IMR-90 (cell line): Measurements from ENCODE around the gene SLC26A8. TPM values are rescaled to one million over a fixed set of nuclear protein-coding genes. Genes with fewer than 3 reads are reported as not detected.

Experiments used
- ATAC-seq: fragments of 200-7000 bp; cut with Tn5 transposase; 2 replicates; pipeline ENCODE4 v1.9.1; 2020; ENCODE audit warnings: low read depth, mild to moderate bottlenecking, moderate library complexity
- BruUV-seq: library from RNA; stranded (reverse); fragments of 400-500 nt; replicated peaks from 2 replicates; lab custom pipeline; 2021; lab: Mats Ljungman, UMichigan
- CTCF ChIA-PET: fragments of 300-600 bp; formaldehyde crosslinking; extraction: SDS; loops from one replicate; lab custom pipeline; 2021; ENCODE audit warnings: antibody characterized with exemption; lab: Yijun Ruan, JAX
- POLR2A ChIA-PET: fragments of 300-600 bp; sonication (Branson Sonifier 250); formaldehyde crosslinking; loops from one replicate; lab custom pipeline; 2022; ENCODE audit warnings: antibody characterized with exemption; ENCODE audit not compliant: unreplicated experiment; lab: Charles Lee
- DNase-seq: peaks from one replicate; pipeline ENCODE4 v3.0.0; 2013
- H2AFZ ChIP-seq: replicated peaks from 2 replicates; pipeline ENCODE3; 2013; ENCODE audit warnings: low read length, mild to moderate bottlenecking; ENCODE audit not compliant: poor library complexity
- H2AK5ac ChIP-seq: 2 replicates; pipeline ENCODE4 v1.6.1; 2013; ENCODE audit warnings: low read depth, low read length, inconsistent platforms
- H2AK9ac ChIP-seq: replicated peaks from 2 replicates; pipeline ENCODE3; 2013; ENCODE audit warnings: mild to moderate bottlenecking, low read depth, low read length, moderate library complexity; ENCODE audit not compliant: poor library complexity
- H2BK120ac ChIP-seq: 2 replicates; pipeline ENCODE4 v1.6.1; 2013; ENCODE audit warnings: low read depth, low read length, inconsistent platforms
- H2BK15ac ChIP-seq: 3 replicates; pipeline ENCODE4 v1.6.1; 2013; ENCODE audit warnings: low read depth, low read length, inconsistent platforms
- H2BK20ac ChIP-seq: 2 replicates; pipeline ENCODE4 v1.6.1; 2013; ENCODE audit warnings: low read depth, mild to moderate bottlenecking, inconsistent platforms, low read length, moderate library complexity
- H2BK5ac ChIP-seq: 2 replicates; pipeline ENCODE4 v1.6.1; 2013; ENCODE audit warnings: mild to moderate bottlenecking, low read depth, low read length, inconsistent platforms; ENCODE audit not compliant: poor library complexity, severe bottlenecking
- H3K14ac ChIP-seq: replicated peaks from 2 replicates; pipeline ENCODE4 v1.6.1; 2013; ENCODE audit warnings: low read depth, low read length, inconsistent platforms
- H3K18ac ChIP-seq: 2 replicates; pipeline ENCODE4 v1.6.1; 2013; ENCODE audit warnings: low read depth, low read length, control low read depth
- H3K23ac ChIP-seq: 2 replicates; pipeline ENCODE4 v1.6.1; 2013; ENCODE audit warnings: low read depth, low read length, inconsistent platforms
- H3K27ac ChIP-seq: 2 replicates; pipeline ENCODE4 v1.5.1; 2013; ENCODE audit warnings: mild to moderate bottlenecking, control low read depth, low read length; ENCODE audit not compliant: insufficient read depth
- H3K27me3 ChIP-seq: 2 replicates; pipeline ENCODE4 v1.6.1; 2013; ENCODE audit warnings: low read length; ENCODE audit not compliant: control insufficient read depth, insufficient read depth
- H3K36me3 ChIP-seq: 2 replicates; pipeline ENCODE4 v1.6.1; 2013; ENCODE audit warnings: low read length, mixed read lengths; ENCODE audit not compliant: control insufficient read depth, insufficient read depth
- H3K4ac ChIP-seq: 2 replicates; pipeline ENCODE4 v1.6.1; 2013; ENCODE audit warnings: low read depth, low read length, inconsistent platforms
- H3K4me1 ChIP-seq: 2 replicates; pipeline ENCODE4 v1.6.1; 2013; ENCODE audit warnings: low read length, mixed read lengths; ENCODE audit not compliant: control insufficient read depth, insufficient read depth
- H3K4me2 ChIP-seq: 2 replicates; pipeline ENCODE4 v1.6.1; 2013; ENCODE audit warnings: low read depth, mild to moderate bottlenecking, control low read depth, low read length, moderate library complexity
- H3K4me3 ChIP-seq: 2 replicates; pipeline ENCODE4 v1.5.1; 2013; ENCODE audit warnings: low read depth, mild to moderate bottlenecking, control low read depth, low read length, moderate library complexity; ENCODE audit not compliant: insufficient read depth
- H3K56ac ChIP-seq: 2 replicates; pipeline ENCODE4 v1.6.1; 2013; ENCODE audit warnings: low read length, inconsistent platforms; ENCODE audit not compliant: insufficient read depth; ENCODE audit errors: extremely low read depth
- H3K79me1 ChIP-seq, 2 experiments: 2 replicates each; pipeline ENCODE4 v1.6.1; 2013; ENCODE audit warnings: low read length in 2 of 2, inconsistent platforms in 1 of 2, low read depth in 1 of 2
- H3K9ac ChIP-seq: 2 replicates; pipeline ENCODE4 v1.6.1; 2013; ENCODE audit warnings: low read depth, low read length, control low read depth
- H3K9me1 ChIP-seq: 2 replicates; pipeline ENCODE4 v1.6.1; 2013; ENCODE audit warnings: low read length, inconsistent platforms; ENCODE audit not compliant: insufficient read depth
- H3K9me3 ChIP-seq: 2 replicates; pipeline ENCODE4 v1.6.1; 2013; ENCODE audit warnings: low read length; ENCODE audit not compliant: control insufficient read depth, insufficient read depth
- H4K20me1 ChIP-seq: 2 replicates; pipeline ENCODE4 v1.6.1; 2013; ENCODE audit warnings: low read length, inconsistent platforms; ENCODE audit not compliant: insufficient read depth
- H4K5ac ChIP-seq: 2 replicates; pipeline ENCODE4 v1.6.1; 2013; ENCODE audit warnings: mild to moderate bottlenecking, low read depth, low read length, control low read depth
- H4K8ac ChIP-seq, 2 experiments: 2 replicates each; pipeline ENCODE4 v1.6.1; 2013; ENCODE audit warnings: low read depth in 2 of 2, low read length in 2 of 2, control low read depth in 1 of 2, inconsistent platforms in 1 of 2
- H4K91ac ChIP-seq: 2 replicates; pipeline ENCODE4 v1.6.1; 2013; ENCODE audit warnings: low read depth, low read length, inconsistent platforms; ENCODE audit not compliant: insufficient read depth
- BHLHE40 ChIP-seq: fragments of 150-350 bp; IDR thresholded peaks from 2 replicates; pipeline ENCODE4 v1.6.1; 2016; ENCODE audit warnings: mild to moderate bottlenecking, low read depth, low read length
- CEBPB ChIP-seq: IDR thresholded peaks from 2 replicates; pipeline ENCODE4 v1.6.1; 2012; ENCODE audit warnings: low read depth, low read length, improper control_type of control experiment
- FOS ChIP-seq: fragments of 150-350 bp; IDR thresholded peaks from 2 replicates; pipeline ENCODE4 v1.6.1; 2016; ENCODE audit warnings: low read depth, low read length
- MAFK ChIP-seq: IDR thresholded peaks from 2 replicates; pipeline ENCODE4 v1.6.1; 2012; ENCODE audit warnings: low read depth, low read length, improper control_type of control experiment
- WGBS, 2 experiments: methylation state at CpG; one replicate each; pipeline versions ENCODE4 v1.1.5 to v1.1.7; 2013; ENCODE audit warnings: missing lambda C conversion rate in 2 of 2; ENCODE audit not compliant: insufficient read length in 1 of 2; ENCODE audit errors: extremely low coverage in 2 of 2; 5-methylcytosine and 5-hydroxymethylcytosine counted together
- dilution Hi-C: fragments of 300-500 bp; cut with HindIII; formaldehyde crosslinking; loops from one replicate; pipeline ENCODE4 v1.14.3; 2018; ENCODE audit warnings: low sequenced_read_pairs; ENCODE audit not compliant: unreplicated experiment
- in situ Hi-C: fragments of 300-500 bp; cut with MboI; formaldehyde crosslinking; loops from 3 replicates; pipeline ENCODE4 v1.14.3; 2019; ENCODE audit warnings: low sequenced_read_pairs, inconsistent platforms, mixed read lengths
- intact Hi-C: fragments of 100-400 bp; cut with micrococcal nuclease; formaldehyde crosslinking; loops from 2 replicates; pipeline ENCODE4 v1.10.0; 2022
- polyA plus RNA-seq, 3 experiments: library from polyadenylated mRNA; depleted of rRNA; stranded (reverse); fragments of >200 nt; gene quantifications; 2 replicates each; pipeline ENCODE4 v1.2.3, GENCODE V29; 2012; ENCODE audit warnings: low replicate concordance in 1 of 3
- total RNA-seq: library from RNA; depleted of rRNA; stranded (reverse); fragments of >200 nt; gene quantifications from 2 replicates; pipeline ENCODE4 v1.2.3, GENCODE V29; 2012; rRNA removed
- TF ChIP-seq, protein P1 (sequence below): fragments of 150-350 bp; IDR thresholded peaks from 2 replicates; pipeline ENCODE4 v1.6.1; 2017; ENCODE audit warnings: mild to moderate bottlenecking, antibody characterized with exemption, low read length, low read depth

SLC26A8 gene
- total and polyA plus RNA-seq, 2 of the 4 experiments (the other 2 are of a cell fraction), result 0.07 TPM; not detected in 1

DNA sequence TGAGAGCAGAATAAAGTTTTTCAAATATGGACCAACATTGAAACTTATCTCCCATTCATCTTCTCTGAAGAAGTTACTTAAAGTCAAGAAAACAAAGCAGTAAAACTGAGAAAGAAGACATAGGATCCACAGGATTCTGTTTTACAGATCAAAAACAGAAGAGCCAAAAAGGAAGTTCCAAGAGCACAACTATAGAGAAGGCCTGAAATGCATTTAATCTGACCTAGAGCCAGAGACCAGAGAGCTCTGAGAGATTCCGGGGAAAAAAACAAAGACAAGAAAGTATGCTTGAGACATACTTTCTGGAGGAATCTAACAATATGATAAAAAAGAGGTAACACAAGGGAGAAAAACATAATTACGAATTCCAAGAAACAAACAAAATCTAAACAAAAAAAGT lies 129.7 kb downstream of the SLC26A8 start:
- no peak overlapping the region for H3K23ac ChIP-seq
- no peak overlapping the region for H2BK20ac ChIP-seq
- no peak overlapping the region for H2BK15ac ChIP-seq
- H2AK9ac ChIP-seq, result no peak overlapping the region
- H3K9me1 ChIP-seq, result no peaks in the 10 kb centered on the region
- H4K8ac ChIP-seq, result no peak overlapping the region
- no peak overlapping the region for H2AFZ ChIP-seq
- no peak overlapping the region for H4K91ac ChIP-seq
- no peak overlapping the region for H3K18ac ChIP-seq
- no peaks in the 10 kb centered on the region for H3K4me1 ChIP-seq
- no peak overlapping the region for H3K4me3 ChIP-seq
- DNase-seq (no peak), ATAC-seq (no peak)
- POLR2A ChIA-PET, result no interaction called here
- no peak overlapping the region for H3K27ac ChIP-seq
- H3K9ac ChIP-seq, result no peak overlapping the region
- in situ Hi-C loops, result no loop called here
- H3K56ac ChIP-seq, result no peak overlapping the region
- no peak overlapping the region for H3K4ac ChIP-seq
- H2AK5ac ChIP-seq, result no peak overlapping the region
- H3K9me3 ChIP-seq, result no peaks in the 10 kb centered on the region
- no peaks in the 10 kb centered on the region for H3K27me3 ChIP-seq
- dilution Hi-C loops, result no loop called here
- intact Hi-C loops, result no loop called here
- H2BK5ac ChIP-seq, result no peak overlapping the region
- TF ChIP-seq CEBPB (no peak), FOS (no peak), BHLHE40 (no peak), MAFK (no peak)
- TF ChIP-seq, protein P1, sequence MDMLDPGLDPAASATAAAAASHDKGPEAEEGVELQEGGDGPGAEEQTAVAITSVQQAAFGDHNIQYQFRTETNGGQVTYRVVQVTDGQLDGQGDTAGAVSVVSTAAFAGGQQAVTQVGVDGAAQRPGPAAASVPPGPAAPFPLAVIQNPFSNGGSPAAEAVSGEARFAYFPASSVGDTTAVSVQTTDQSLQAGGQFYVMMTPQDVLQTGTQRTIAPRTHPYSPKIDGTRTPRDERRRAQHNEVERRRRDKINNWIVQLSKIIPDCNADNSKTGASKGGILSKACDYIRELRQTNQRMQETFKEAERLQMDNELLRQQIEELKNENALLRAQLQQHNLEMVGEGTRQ, result no peak
- no peak overlapping the region for H3K4me2 ChIP-seq
- H2BK120ac ChIP-seq, result no peak overlapping the region
- H3K36me3 ChIP-seq, result no peaks in the 10 kb centered on the region; the same call in 1 of the 2 replicates
- no peak overlapping the region for H3K14ac ChIP-seq
- H4K5ac ChIP-seq, result no peak overlapping the region
- no CpG with 5 or more reads among the region's 2 CpGs for WGBS, 2 experiments
- peaks cover 20 to 45% of the 10 kb centered on the region in 2 experiments for H3K79me1 ChIP-seq
- H4K20me1 ChIP-seq, result peaks cover 15% of the 10 kb centered on the region; the same call in 1 of the 2 replicates
- CTCF ChIA-PET, result no interaction called here
- BruUV-seq, result no TSS peak

Other genes starting within 250 kb of the SLC26A8 start
- not detected in 2 replicates for gene CLPSL2, start 248.0 kb downstream of the SLC26A8 start, total RNA-seq
- not detected in 2 replicates for gene CLPSL2, start 248.0 kb downstream of the SLC26A8 start, polyA plus RNA-seq (2012; rRNA removed)
- gene CLPSL1, start 243.6 kb downstream of the SLC26A8 start, total RNA-seq, result not detected in 2 replicates
- not detected in 2 replicates for gene CLPSL1, start 243.6 kb downstream of the SLC26A8 start, polyA plus RNA-seq (2012; rRNA removed)
- gene CLPS, start 227.3 kb downstream of the SLC26A8 start, total RNA-seq, result not detected in 2 replicates
- gene CLPS, start 227.3 kb downstream of the SLC26A8 start, polyA plus RNA-seq (2012; rRNA removed), result not detected in 2 replicates
- gene LHFPL5, start 219.3 kb downstream of the SLC26A8 start, total RNA-seq, result not detected in 2 replicates
- not detected in 2 replicates for gene LHFPL5, start 219.3 kb downstream of the SLC26A8 start, polyA plus RNA-seq (2012; rRNA removed)
- 44.6 and 92.8 TPM in 2 replicates for gene SRPK1, start 103.5 kb downstream of the SLC26A8 start, total RNA-seq
- 17.6 and 22.5 TPM in 2 replicates for gene SRPK1, start 103.5 kb downstream of the SLC26A8 start, polyA plus RNA-seq (2012; rRNA removed)
- 69.7 and 74.4 TPM in 2 replicates for gene MAPK14, start 3.2 kb upstream of the SLC26A8 start, total RNA-seq
- gene MAPK14, start 3.2 kb upstream of the SLC26A8 start, polyA plus RNA-seq (2012; rRNA removed), result 22.6 and 28.4 TPM in 2 replicates
- gene MAPK13, start 105.9 kb upstream of the SLC26A8 start, total RNA-seq, result 1.9 and 2.0 TPM in 2 replicates
- gene MAPK13, start 105.9 kb upstream of the SLC26A8 start, polyA plus RNA-seq (2012; rRNA removed), result 2.8 and 2.9 TPM in 2 replicates
- gene BRPF3, start 172.1 kb upstream of the SLC26A8 start, total RNA-seq, result 8.3 and 10.2 TPM in 2 replicates
- 17.2 and 18.1 TPM in 2 replicates for gene BRPF3, start 172.1 kb upstream of the SLC26A8 start, polyA plus RNA-seq (2012; rRNA removed)
- not detected in 2 replicates for gene PNPLA1, start 245.4 kb upstream of the SLC26A8 start, total RNA-seq
- not detected in 2 replicates for gene PNPLA1, start 245.4 kb upstream of the SLC26A8 start, polyA plus RNA-seq (2012; rRNA removed)